ENCODE results near the gene TAPBPL. TPM values are rescaled to one million over a fixed set of nuclear protein-coding genes. Genes with fewer than 3 reads are reported as not detected.

Gene TAPBPL
- total and polyA plus RNA-seq, 2 of the 13 experiments (the other 11 are each of a cell fraction or from before 2014, with no cell fraction given) = 10.0 to 14.5 TPM

DNA sequence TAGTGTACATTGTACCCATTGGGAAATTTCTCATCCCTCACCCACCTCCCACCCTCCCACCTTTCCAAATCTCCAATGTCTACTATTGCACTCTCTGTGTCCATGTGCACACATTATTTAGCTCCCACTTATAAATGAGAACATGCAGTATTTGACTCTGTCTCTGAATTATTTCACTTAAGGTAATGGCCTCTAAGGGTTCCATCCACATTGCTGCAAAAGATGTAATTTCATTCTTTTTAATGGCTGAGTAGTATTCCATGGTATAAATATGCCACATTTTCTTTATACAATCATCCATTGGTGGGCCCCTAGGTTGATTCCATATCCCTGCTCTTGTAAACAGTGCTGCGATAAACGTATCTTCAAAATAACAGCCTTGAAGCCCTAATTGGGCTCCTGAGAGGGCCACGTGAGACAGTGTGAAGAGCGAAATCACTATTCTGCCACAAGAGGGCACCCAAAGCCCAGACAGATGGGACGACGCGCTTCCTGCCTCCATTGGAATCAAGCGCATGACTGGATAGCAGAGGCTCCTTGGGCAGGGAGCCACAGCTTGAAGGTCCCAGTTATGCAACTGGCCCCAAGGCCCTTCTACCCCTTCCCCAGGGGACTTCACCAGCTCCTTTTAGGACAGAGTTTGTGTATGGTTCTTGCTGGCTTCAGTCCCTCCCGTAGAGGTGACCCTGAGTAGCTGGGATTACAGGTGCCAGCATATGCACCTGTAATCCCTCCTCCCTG, 28.4 kb upstream of the TAPBPL start (continued):
- TF ChIP-seq ELF4 (CRISPR knock-in tag; IDR thresholded peaks at IDR 0.05; ENCODE audit: borderline replicate concordance) = no peak
- no peak for TF ChIP-seq FOXC1 (CRISPR knock-in tag; IDR thresholded peaks at IDR 0.05; ENCODE audit: borderline replicate concordance)
- TF ChIP-seq GZF1 (CRISPR knock-in tag; IDR thresholded peaks at IDR 0.05) = 0 out of 2 replicates have a peak, but pooled peaks have one; percentile 43
- no peak for TF ChIP-seq ZSCAN22 (CRISPR knock-in tag; IDR thresholded peaks at IDR 0.05)
- no peak for TF ChIP-seq ZBTB21 (CRISPR knock-in tag; IDR thresholded peaks at IDR 0.05)
- TF ChIP-seq ZBTB1 (CRISPR knock-in tag; IDR thresholded peaks at IDR 0.05; ENCODE audit: borderline replicate concordance) = no peak
- TF ChIP-seq ZNF772 (CRISPR knock-in tag; IDR thresholded peaks at IDR 0.05) = no peak
- TF ChIP-seq TIGD3 (CRISPR knock-in tag; IDR thresholded peaks at IDR 0.05; ENCODE audit: borderline replicate concordance) = no peak
- TF ChIP-seq GFI1 (CRISPR knock-in tag; IDR thresholded peaks at IDR 0.05; ENCODE audit: borderline replicate concordance) = no peak
- TF ChIP-seq JARID2 (CRISPR knock-in tag; IDR thresholded peaks at IDR 0.05; ENCODE audit: insufficient replicate concordance) = no peak
- TF ChIP-seq REL (CRISPR knock-in tag; conservative IDR thresholded peaks at IDR 0.05) = no peak
- no peak for TF ChIP-seq ZNF773 (CRISPR knock-in tag; IDR thresholded peaks at IDR 0.05; ENCODE audit: borderline replicate concordance)
- TF ChIP-seq FOXP1 (IDR thresholded peaks at IDR 0.05) = no peak
- no peak for TF ChIP-seq FOXP1 (CRISPR knock-in tag; IDR thresholded peaks at IDR 0.05)
- TF ChIP-seq EP300 (IDR thresholded peaks at IDR 0.05; ENCODE audit: low read depth in 2 of 2, low read length in 2 of 2) = no peak
- TF ChIP-seq EP300 (CRISPR knock-in tag; IDR thresholded peaks at IDR 0.05; ENCODE audit: borderline replicate concordance) = no peak
- TF ChIP-seq ZNF577 (CRISPR knock-in tag; IDR thresholded peaks at IDR 0.05; ENCODE audit: borderline replicate concordance, low read depth) = no peak
- no peak for TF ChIP-seq PAWR (CRISPR knock-in tag; IDR thresholded peaks at IDR 0.05; ENCODE audit: borderline replicate concordance)
- TF ChIP-seq REXO4 (CRISPR knock-in tag; IDR thresholded peaks at IDR 0.05; ENCODE audit: borderline replicate concordance) = no peak
- TF ChIP-seq SNAPC2 (CRISPR knock-in tag; IDR thresholded peaks at IDR 0.05) = no peak
- no peak for TF ChIP-seq GPN1 (CRISPR knock-in tag; IDR thresholded peaks at IDR 0.05; ENCODE audit: borderline replicate concordance)
- TF ChIP-seq ZBTB20 (CRISPR knock-in tag; IDR thresholded peaks at IDR 0.05; ENCODE audit: borderline replicate concordance, low read depth) = 0 out of 2 replicates have a peak, but pooled peaks have one; percentile 24
- no peak for TF ChIP-seq ZNF749 (CRISPR knock-in tag; IDR thresholded peaks at IDR 0.05; ENCODE audit: borderline replicate concordance)
- no peak for TF ChIP-seq ZNF839 (CRISPR knock-in tag; IDR thresholded peaks at IDR 0.05; ENCODE audit: borderline replicate concordance)
- no peak for TF ChIP-seq GABPA (IDR thresholded peaks at IDR 0.05; ENCODE audit: low read depth, low read length)
- TF ChIP-seq GABPA (CRISPR knock-in tag; IDR thresholded peaks at IDR 0.05; ENCODE audit: low read depth) = 0 out of 2 replicates have a peak, but pooled peaks have one; percentile 22
- TF ChIP-seq, protein P1, sequence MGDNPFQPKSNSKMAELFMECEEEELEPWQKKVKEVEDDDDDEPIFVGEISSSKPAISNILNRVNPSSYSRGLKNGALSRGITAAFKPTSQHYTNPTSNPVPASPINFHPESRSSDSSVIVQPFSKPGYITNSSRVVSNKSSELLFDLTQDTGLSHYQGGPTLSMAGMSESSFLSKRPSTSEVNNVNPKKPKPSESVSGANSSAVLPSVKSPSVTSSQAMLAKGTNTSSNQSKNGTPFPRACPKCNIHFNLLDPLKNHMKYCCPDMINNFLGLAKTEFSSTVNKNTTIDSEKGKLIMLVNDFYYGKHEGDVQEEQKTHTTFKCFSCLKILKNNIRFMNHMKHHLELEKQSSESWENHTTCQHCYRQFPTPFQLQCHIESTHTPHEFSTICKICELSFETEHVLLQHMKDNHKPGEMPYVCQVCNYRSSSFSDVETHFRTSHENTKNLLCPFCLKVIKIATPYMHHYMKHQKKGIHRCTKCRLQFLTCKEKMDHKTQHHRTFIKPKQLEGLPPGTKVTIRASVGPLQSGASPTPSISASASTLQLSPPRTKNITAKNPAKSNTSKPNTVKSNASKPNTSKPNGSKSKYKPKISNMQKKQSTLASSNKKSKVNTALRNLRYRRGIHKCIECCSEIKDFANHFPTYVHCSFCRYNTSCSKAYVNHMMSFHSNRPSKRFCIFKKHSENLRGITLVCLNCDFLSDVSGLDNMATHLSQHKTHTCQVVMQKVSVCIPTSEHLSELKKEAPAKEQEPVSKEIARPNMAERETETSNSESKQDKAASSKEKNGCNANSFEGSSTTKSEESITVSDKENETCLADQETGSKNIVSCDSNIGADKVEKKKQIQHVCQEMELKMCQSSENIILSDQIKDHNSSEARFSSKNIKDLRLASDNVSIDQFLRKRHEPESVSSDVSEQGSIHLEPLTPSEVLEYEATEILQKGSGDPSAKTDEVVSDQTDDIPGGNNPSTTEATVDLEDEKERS (CRISPR knock-in tag; IDR thresholded peaks at IDR 0.05) = no peak
- TF ChIP-seq ZNF331 (CRISPR knock-in tag; IDR thresholded peaks at IDR 0.05) = peak; percentile 72; the same call in 1 of the 2 replicates

All from HepG2 (cell line).